Uterus (tissue), 2 donors: ENCODE results near the gene SLC35A4.

Source experiments
- CTCF ChIP-seq, 4 experiments: fragments of 200-600 bp in 2 of 4; fragments of 450-650 bp in 2 of 4; sonication (generic) in 2 of 4; IDR thresholded peaks; one replicate each; pipeline ENCODE4 v1.5.1; 2016 to 2019; ENCODE audit warnings: antibody characterized with exemption in 4 of 4, mild to moderate bottlenecking in 2 of 4, moderate library complexity in 1 of 4
- POLR2A ChIP-seq, 2 donors: fragments of 450-650 bp; IDR thresholded peaks; one replicate each; pipeline ENCODE4 v1.6.1; 2016; ENCODE audit warnings: antibody characterized with exemption in 2 of 2, mild to moderate bottlenecking in 1 of 2, moderate library complexity in 1 of 2

- no peak for TF ChIP-seq CTCF (IDR thresholded peaks at IDR 0.05)
- TF ChIP-seq POLR2A (IDR thresholded peaks at IDR 0.05), result no peak
Measured at GRCh38 chr5:140567136-140567818, 2.6 kb downstream of the SLC35A4 start.
